ENCODE results near the gene CANT1.
"Not testable (repeated sequence)": the region's sequence is repeated elsewhere in the genome, so short reads cannot be mapped to it uniquely, and the experiment has no call there.

CANT1 gene

DNA sequence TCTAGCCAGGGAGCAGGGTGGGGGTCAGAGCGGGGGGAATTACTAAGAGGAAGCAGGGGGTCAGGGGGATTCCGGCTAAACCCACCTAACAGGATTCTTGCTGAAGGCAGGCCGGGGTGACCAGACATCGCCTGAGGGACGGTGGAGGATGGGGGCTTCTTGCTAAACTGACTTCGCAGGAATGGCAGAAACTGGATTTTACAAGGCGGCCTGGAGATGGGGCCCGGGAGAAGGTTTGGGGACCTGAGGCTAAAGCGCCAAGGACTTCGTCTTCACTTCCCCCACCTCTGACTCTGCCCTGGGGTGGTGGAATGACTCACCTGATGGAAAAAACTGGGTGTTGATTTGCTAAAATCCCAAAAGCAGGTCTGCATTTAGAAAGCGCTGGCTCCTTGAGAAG, 53.3 kb downstream of the CANT1 start:
- no peak for DNase-seq

DNA sequence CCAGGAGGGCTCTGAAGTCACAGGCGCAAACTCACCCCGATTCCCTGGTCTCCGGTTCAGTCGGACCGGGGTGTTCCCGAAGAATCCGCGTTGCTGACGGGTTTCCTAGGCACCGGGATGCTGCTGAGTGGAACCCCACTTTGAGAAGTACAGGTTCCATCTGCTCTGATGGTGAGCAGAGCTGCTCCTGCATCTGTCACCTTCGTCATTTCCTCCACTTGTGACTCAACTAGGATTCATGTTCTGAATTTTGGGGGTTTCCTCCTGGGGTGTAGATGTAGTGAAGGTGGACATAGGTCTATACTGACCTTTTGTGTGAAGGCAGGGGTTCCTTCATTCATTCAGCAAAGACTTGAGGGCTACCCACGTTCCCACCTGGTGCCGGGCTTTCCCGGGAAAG, 54.9 kb downstream of the CANT1 start:
- DNase-seq, result no peak

DNA sequence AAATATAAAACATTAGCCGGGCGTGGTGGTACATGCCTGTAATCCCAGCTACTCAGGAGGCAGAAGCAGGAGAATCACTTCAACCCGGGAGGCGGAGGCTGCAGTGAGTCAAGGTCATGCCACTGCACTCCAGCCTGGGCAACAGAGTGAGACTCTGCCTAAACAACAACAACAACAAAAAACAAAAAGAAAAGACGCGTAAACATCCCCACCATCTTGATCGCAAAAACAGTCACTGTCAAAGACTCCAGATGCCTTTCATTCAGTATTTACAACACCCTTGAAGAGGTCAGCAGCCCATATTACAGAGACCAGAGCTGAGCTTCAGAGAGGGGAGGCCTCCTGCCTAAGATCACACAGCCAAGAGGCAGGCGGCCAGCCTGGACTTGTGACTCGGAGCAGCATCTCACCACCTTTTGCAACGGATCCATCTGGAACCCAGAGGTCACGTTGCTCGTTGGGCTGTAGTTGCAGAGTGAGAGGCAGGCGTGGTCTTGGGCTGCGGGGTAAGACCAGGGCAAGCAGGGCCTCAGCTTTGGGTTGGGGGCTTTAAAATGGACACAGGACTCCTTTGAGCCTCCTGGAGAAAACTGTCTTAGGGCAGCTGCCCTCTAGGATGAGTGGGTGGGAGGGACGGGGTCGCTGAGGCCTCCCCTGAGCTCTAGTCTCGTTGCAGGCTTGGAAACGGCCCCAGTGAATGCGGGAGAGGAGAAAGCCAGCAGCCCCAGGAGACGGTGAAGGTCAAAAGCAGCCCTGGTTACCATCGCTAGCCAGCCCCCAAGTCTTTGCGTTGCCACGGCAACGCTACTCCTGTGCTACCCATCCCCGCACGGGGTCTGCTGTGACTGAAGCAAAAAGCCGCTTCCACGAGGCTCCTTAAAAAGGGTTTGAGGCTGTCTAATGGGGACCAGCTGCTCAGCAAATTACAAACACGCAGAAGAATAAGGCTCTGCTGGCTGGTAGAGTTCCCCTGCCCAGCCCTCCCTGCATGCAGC, 55.9 kb downstream of the CANT1 start:
- DNase-seq, result no peak

DNA sequence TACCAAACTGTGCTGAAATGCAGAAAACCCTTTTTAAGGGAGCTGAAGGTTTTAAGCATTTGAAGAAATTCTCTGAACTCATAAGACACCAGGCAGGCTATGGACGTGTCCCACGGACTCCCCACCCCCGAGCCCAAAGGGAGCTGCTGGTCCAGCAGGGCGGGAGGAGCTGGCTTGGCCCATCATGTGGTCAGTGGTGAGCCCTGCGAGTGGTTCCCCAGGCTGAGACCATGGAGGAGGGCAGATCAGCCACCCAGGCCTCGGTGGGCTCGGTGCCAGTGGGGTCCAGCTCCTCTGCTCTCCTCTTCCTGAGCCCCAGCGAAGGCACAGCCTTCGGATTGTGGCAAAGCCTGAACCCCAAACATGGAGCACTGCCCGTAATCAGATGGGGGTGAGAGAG, 56.9 kb downstream of the CANT1 start:
- no peak for DNase-seq

DNA sequence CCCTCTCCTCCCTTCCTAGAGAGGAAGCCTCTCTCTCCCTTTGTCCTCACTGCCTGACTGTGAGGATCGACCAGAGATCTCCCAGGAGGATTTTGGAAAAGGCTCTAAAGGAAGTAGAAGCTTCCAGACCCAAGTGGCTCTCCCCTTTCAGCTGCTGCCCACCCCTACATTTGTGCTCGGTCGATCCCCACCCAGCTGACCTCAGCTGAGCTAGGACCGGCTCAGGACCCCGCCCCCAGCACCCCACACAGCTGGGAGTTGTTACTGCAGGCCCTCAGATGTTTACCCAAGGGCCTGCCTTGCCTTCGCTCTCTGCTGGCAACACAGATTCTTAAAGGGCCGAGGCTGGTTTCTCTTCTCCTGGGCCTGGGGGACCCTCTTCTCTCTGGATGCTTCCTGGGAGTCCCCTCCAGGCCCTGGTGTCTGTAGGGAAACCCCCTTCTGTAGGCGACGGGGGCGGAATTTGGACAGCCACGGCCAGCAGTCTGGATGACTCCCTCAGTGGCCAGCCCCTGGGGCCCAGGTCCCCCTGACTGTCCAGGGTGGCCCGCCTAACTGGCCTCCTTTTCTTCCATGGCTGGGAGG, 57.5 kb downstream of the CANT1 start:
- DNase-seq, result no peak

DNA sequence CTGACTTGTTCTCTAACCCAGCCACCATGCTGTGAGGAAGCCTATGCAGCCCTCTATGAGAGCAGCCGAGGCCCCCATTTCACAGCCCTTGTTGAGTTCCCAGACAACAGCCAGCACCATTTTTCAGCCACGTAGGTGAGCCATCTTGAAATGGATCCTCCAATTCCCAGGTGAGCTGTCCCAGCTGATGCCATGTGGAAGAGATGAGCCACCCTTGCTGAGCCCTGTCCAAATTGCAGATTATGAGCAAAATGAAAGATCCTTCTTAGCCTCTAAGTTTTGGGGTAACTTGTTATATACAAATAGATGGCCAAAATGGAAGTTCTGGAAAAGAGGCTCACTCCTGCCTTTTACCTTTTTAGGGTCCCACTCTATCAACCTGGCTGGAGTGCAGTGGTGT, 58.7 kb downstream of the CANT1 start:
- no peak for DNase-seq

DNA sequence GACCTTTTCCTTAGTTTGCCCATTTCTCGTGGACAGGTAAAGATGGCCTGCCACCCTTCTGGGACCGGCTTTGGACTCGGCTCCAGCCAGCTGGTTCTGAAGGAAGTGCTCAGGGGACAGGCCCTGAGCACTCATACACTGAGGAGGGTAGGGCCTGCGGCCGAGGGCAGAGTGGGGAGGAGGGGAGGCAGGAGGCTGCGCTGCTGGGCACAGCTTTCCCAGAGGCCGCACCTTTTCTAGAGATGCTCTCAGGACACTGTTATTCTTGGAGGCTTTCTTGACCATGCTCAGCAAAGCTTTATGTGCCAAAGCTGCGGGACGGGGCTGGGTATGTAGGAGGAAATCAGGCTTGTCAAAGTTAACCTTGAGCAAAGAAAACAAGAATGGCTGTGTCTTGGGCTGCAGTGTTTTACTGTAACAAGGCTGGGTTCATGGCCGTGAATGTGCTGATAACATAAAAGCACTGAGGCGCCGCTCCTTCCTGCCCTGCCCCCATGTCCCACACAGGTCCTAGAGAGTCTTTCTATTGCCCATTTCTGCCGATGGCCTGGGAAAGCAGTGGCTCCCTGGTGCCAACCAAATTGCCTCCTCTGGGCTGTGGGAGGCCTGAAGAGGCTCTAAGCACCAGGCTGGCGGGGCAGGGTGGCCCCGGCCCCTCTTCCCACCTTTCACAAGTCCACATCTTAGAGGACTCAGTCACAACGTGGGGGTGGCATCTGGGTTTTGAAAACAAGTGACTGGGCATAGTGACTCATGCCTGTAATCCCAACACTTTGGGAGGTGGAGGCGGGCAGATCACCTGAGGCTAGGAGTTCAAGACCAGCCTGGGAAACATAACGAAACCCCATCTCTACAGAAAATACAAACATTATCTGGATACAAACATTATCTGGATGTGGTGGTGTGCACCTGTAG, 62.1 kb downstream of the CANT1 start:
- no peak for DNase-seq

DNA sequence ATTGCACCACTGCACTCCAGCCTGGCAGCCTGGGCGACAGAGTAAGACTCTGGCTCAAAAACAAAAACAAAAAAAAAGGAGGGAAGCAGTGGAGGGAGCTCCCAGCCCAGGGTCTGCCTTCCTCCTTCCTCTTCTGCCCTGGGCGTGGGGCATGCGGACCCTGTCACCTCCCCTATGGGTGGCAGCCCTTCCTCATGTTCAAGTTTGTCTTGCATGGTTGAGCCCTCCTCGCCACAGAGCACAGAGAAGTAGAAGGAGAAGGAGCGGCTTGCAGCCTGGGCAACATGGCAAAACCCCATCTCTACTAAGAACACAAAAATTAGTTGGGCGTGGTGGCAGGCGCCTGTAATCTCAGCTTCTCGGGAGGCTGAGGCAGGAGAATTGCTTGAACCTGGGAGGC, 62.9 kb downstream of the CANT1 start:
- DNase-seq, result no peak

DNA sequence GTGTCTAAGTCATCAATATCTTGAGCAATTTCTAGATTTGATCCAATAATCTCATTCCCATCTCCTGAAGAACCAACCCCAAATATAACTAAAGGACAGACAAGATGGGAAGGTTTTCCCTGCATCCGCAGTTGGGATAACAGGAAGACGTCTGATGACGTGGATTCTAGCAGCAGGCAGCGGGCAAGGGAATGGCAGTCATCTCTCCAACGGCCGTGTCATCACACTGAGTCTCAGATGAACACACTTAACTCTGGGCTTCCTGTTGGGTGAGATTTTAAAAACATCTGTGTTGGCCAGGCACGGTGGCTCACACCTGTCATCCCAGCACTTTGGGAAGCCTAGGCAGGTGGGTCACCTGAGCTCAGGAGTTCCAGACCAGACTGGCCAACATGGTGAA, 63.4 kb downstream of the CANT1 start:
- DNase-seq, result no peak

DNA sequence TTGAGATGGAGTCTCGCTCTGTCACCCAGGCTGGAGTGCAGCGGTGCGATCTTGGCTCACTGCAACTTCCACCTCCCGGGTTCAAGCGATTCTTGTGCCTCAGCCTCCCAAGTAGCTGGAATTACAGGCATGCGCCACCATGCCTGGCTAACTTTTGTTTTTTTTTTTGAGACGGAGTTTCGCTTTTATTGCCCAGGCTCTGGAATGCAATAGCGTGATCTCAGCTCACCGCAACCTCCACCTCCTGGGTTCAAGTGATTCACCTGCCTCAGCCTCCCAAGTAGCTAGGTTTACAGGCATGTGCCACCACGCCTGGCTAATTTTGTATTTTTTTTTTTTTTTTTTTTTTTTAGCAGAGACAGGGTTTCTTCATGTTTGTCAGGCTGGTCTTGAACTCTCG, 64.1 kb downstream of the CANT1 start:
- not testable (repeated sequence) for DNase-seq

DNA sequence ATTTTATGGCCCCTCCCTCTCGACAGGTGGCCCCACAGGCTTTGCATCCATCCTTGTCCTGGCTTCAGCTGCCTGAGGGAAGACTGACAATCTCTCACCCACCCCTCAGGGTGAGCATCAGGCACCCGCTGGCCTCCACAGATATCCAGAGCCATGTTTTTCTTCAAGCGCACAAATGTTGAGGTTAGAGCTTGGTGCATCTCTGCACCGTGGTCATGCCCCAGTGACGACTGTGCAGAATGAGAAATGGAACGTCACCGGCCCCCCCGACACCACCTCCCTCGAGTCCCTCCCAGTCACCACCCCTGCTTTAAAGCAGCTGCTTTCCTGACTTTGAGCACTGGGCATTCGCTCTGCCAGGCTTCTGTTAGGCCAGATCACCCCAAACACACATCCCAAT, 64.6 kb downstream of the CANT1 start:
- DNase-seq, result no peak

DNA sequence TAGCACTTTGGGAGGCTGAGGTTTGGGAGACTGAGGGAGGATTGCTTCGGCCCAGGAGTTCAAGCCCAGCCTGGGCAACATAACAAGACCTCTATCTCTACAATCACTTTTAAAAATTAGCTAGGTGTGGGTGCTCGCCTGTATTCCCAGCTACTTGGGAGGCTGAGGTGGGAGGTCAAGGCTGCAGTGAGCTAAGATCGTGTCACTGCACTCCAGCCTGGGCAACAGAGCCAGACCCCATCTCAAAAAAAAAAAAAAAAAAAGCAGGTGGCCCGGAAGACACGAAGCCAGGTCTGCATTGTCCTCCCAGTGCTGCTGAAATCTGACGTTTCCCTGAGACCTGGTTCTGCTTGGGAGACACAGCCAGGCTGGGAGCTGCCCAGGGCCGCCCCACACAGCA, 65.5 kb downstream of the CANT1 start:
- DNase-seq, result no peak

Data from stimulated activated naive CD4-positive, alpha-beta T cell (primary cell).